ENCODE results near the gene ZNF135. TPM values are rescaled to one million over a fixed set of nuclear protein-coding genes. Genes with fewer than 3 reads are reported as not detected.

The ZNF135 gene
- total and polyA plus RNA-seq, 8 donors, result 3.3 to 32.6 (median 28.1) TPM

DNA sequence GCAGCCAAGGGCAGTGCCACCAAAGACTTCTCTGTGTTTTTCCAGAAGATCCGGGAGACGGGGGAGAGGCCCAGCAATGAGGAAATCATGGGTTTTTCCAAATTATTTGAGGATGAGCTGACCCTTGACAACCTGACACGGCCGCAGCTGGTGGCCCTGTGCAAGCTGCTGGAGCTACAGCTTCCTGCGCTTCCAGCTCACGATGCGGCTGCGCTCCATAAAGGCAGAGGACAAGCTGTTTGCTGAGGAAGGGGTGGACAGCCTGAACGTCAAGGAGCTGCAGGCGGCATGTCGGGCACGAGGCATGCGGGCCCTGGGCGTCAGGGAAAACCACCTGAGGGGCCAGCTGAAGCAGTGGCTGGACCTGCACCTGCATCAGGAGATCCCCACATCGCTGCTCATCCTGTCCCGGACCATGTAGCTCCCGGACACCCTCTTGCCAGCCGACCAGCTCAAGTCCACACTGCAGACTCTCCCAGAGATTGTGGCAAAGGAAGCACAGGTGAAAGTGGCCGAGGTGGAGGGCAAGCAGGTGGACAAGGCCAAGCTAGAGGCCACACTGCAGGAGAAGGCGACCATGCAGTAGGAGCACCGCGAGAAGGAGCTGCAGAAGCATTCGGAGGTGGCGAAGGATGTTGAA, 13.6 kb upstream of the ZNF135 start:
- no peaks in the 10 kb centered on the region for H3K36me3 ChIP-seq
- TF ChIP-seq, protein P1, sequence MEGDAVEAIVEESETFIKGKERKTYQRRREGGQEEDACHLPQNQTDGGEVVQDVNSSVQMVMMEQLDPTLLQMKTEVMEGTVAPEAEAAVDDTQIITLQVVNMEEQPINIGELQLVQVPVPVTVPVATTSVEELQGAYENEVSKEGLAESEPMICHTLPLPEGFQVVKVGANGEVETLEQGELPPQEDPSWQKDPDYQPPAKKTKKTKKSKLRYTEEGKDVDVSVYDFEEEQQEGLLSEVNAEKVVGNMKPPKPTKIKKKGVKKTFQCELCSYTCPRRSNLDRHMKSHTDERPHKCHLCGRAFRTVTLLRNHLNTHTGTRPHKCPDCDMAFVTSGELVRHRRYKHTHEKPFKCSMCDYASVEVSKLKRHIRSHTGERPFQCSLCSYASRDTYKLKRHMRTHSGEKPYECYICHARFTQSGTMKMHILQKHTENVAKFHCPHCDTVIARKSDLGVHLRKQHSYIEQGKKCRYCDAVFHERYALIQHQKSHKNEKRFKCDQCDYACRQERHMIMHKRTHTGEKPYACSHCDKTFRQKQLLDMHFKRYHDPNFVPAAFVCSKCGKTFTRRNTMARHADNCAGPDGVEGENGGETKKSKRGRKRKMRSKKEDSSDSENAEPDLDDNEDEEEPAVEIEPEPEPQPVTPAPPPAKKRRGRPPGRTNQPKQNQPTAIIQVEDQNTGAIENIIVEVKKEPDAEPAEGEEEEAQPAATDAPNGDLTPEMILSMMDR (IDR thresholded peaks at IDR 0.05), result no peak
- H3K4me3 ChIP-seq, result no peak overlapping the region
- no peak for DNase-seq
- intact Hi-C loops (cut with DNase I), result no loop called here
- peaks cover 0 to 99% of the 10 kb centered on the region in 2 donors for H3K9me3 ChIP-seq
- H3K4me1 ChIP-seq, result no peaks in the 10 kb centered on the region
- no peak for ATAC-seq
- peaks cover 0 to 4% of the 10 kb centered on the region in 2 donors for H3K27me3 ChIP-seq
- H3K27ac ChIP-seq, result no peak overlapping the region

DNA sequence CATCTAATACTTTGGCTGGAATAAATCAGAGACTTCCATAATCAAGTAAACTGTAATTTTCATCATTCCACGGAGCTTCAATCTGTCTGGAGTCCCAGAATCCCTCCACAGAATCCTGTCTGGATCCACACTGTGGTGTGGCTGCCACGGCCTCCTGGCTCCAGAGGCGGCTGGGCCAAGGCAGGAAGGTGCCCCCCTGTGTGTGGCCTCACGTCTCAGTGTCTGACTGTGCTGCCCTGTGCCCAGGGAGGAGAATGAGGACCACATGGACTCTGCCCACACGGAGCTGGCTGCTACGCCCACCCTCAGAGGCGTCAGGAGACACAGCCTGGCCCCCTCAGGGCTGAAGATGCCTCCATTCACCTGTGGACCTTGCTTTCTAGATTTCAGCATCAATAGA, 12.2 kb upstream of the ZNF135 start:
- TF ChIP-seq, protein P1 (IDR thresholded peaks at IDR 0.05), result no peak
- Histone ChIP-seq H3K4me3 (no peak overlapping the region), H3K27me3 (peaks cover 0 to 4% of the 10 kb centered on the region in 2 donors), H3K27ac (no peak overlapping the region), H3K4me1 (no peaks in the 10 kb centered on the region), H3K9me3 (peaks cover 0 to 99% of the 10 kb centered on the region in 2 donors), H3K36me3 (no peaks in the 10 kb centered on the region)
- intact Hi-C loops (cut with DNase I), result no loop called here
- DNase-seq (no peak), ATAC-seq (no peak)

DNA sequence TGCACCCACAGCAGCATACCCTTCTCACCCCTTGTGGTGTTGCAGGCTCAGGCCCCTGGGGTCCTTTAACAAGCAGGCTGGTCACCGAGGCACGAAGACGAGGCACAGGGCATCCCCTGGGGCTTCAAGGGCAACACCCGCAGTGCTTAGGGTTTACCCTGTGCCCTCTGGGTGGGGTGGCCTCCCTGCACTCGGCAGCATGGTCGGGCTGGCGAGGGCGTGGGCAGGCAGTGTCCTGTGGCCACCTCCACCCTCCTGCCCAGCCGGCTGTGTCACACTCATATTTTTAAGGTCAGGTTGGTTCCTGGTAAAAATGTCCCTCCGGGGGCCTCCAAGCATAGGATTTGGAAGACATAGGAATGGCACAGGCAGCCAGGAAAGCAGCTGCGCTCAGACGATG, 11.4 kb upstream of the ZNF135 start:
- TF ChIP-seq, protein P1 (IDR thresholded peaks at IDR 0.05), result no peak
- Histone ChIP-seq H3K4me3 (no peak overlapping the region), H3K36me3 (no peaks in the 10 kb centered on the region), H3K27me3 (peaks cover 0 to 4% of the 10 kb centered on the region in 2 donors), H3K4me1 (no peaks in the 10 kb centered on the region), H3K9me3 (peaks cover 0 to 99% of the 10 kb centered on the region in 2 donors), H3K27ac (no peak overlapping the region)
- intact Hi-C loops (cut with DNase I), result no loop called here
- ATAC-seq, result no peak
- no peak for DNase-seq

DNA sequence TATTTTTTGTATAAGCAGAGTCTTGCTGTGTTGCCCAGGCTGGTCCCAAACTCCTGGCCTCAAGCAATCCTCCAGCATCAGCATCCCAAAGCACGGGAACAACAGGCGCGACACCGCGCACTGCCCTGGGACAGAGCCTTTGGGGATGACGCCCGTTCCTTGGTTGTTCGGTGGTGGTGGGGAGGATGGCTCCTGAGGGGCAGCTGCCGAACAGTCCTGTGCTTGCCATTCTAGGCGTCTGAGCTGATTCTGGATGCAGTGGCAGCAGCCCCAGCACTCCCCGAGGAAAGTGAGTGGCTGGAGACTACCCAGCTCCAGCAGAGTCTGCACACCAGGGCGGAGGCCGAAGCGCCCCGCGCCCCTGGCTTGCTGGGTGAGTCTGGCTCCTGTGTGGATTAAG, 6.8 kb upstream of the ZNF135 start:
- intact Hi-C loops (cut with DNase I), result no loop called here
- Histone ChIP-seq H3K9me3 (peaks cover 0 to 86% of the 10 kb centered on the region in 2 donors), H3K4me1 (no peaks in the 10 kb centered on the region), H3K27me3 (no peaks in the 10 kb centered on the region), H3K4me3 (no peak overlapping the region), H3K27ac (no peak overlapping the region), H3K36me3 (no peaks in the 10 kb centered on the region)
- ATAC-seq (no peak), DNase-seq (no peak)
- TF ChIP-seq, protein P1 (IDR thresholded peaks at IDR 0.05), result no peak

DNA sequence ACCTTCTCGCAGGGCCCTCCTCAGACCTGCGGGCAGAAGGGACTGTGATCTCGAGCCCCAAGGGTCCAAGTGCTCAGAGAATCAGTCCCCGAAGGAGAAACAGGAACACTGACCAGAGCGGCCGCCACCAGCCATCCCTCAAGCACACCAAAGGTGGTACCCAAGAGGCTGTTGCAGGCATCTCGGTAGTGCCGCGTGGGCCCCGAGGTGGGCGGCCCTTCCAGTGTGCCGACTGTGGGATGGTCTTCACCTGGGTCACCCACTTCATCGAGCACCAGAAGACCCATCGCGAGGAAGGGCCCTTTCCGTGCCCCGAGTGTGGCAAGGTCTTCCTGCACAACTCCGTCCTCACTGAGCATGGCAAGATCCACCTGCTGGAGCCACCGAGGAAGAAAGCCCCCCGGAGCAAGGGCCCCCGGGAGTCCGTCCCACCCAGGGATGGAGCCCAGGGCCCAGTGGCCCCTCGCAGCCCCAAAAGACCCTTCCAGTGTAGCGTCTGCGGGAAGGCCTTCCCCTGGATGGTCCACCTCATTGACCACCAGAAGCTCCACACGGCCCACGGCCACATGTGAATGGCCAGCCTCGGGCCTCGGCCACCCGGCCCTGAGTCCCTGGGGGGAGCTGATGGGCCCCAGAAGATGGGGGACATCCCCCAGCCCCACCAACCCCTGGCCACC, 5.5 kb upstream of the ZNF135 start:
- intact Hi-C loops (cut with DNase I), result no loop called here
- ATAC-seq (no peak), DNase-seq (no peak)
- TF ChIP-seq, protein P1 (IDR thresholded peaks at IDR 0.05), result no peak
- Histone ChIP-seq H3K27ac (no peak overlapping the region), H3K36me3 (no peaks in the 10 kb centered on the region), H3K27me3 (no peaks in the 10 kb centered on the region), H3K4me3 (no peak overlapping the region), H3K4me1 (no peaks in the 10 kb centered on the region), H3K9me3 (peaks cover 0 to 86% of the 10 kb centered on the region in 2 donors)
